HL-60/S4 treated with phorbol 12-myristate 13-acetate at 8.2 ng/mL for 4 days and 3 days (cell line): ENCODE results near the gene FOCAD.

Experiments
- in situ Hi-C: fragments of 300-500 bp; cut with MboI; formaldehyde crosslinking; loops from 2 replicates; pipeline ENCODE4 v1.15.0; 2022; ENCODE audit warnings: low sequenced_read_pairs

FOCAD gene

GRCh38 chr9:20728493-20729220, 44.6 kb downstream of the FOCAD start:
- in situ Hi-C loops: no loop called here

GRCh38 chr9:20729523-20729922, 45.5 kb downstream of the FOCAD start:
- in situ Hi-C loops: no loop called here

- in situ Hi-C loops: no loop called here
Observed at GRCh38 chr9:20732118-20732517, 48.1 kb downstream of the FOCAD start.

- in situ Hi-C loops: no loop called here
Observed at GRCh38 chr9:20734275-20734674, 50.2 kb downstream of the FOCAD start.

GRCh38 chr9:20740304-20740703, 56.2 kb downstream of the FOCAD start:
- in situ Hi-C loops: no loop called here

- in situ Hi-C loops: no loop called here
Observed at GRCh38 chr9:20740929-20741582, 57.0 kb downstream of the FOCAD start.

GRCh38 chr9:20742833-20743232, 58.8 kb downstream of the FOCAD start:
- in situ Hi-C loops: no loop called here

- in situ Hi-C loops: no loop called here
Observed at GRCh38 chr9:20744036-20744630, 60.1 kb downstream of the FOCAD start.

GRCh38 chr9:20746967-20747366, 62.9 kb downstream of the FOCAD start:
- in situ Hi-C loops: no loop called here

GRCh38 chr9:20749496-20750198, 65.6 kb downstream of the FOCAD start:
- in situ Hi-C loops: no loop called here

- in situ Hi-C loops: no loop called here
Observed at GRCh38 chr9:20753761-20754160, 69.7 kb downstream of the FOCAD start.

GRCh38 chr9:20754556-20754955, 70.5 kb downstream of the FOCAD start:
- in situ Hi-C loops: no loop called here

- in situ Hi-C loops: no loop called here
Observed at GRCh38 chr9:20760246-20760891, 76.3 kb downstream of the FOCAD start.

GRCh38 chr9:20770947-20771346, 86.9 kb downstream of the FOCAD start:
- in situ Hi-C loops: no loop called here

GRCh38 chr9:20771729-20772128, 87.7 kb downstream of the FOCAD start:
- in situ Hi-C loops: no loop called here

- in situ Hi-C loops: no loop called here
Observed at GRCh38 chr9:20775683-20776082, 91.6 kb downstream of the FOCAD start.

- in situ Hi-C loops: no loop called here
Observed at GRCh38 chr9:20781092-20781491, 97.0 kb downstream of the FOCAD start.

- in situ Hi-C loops: no loop called here
Observed at GRCh38 chr9:20782289-20782688, 98.2 kb downstream of the FOCAD start.

- in situ Hi-C loops: no loop called here
Observed at GRCh38 chr9:20783057-20784038, 99.3 kb downstream of the FOCAD start.

GRCh38 chr9:20784196-20784595, 100.1 kb downstream of the FOCAD start:
- in situ Hi-C loops: no loop called here
